Lung (tissue), 12 donors: ENCODE results near the gene WDSUB1. TPM values are rescaled to one million over a fixed set of nuclear protein-coding genes. Genes with fewer than 3 reads are reported as not detected.

Experiments
- ATAC-seq: fragments of 200-7000 bp; cut with Tn5 transposase; one replicate; pipeline ENCODE4 v1.9.1; 2020; ENCODE audit warnings: moderate number of reproducible peaks; ENCODE audit not compliant: insufficient read depth, low FRiP score
- DNase-seq, 3 donors: peaks; one replicate each; pipeline ENCODE4 v3.0.0-alpha.2; 2013 to 2017
- H3K27ac ChIP-seq, 2 donors: one replicate each; pipeline ENCODE4 v1.5.1; 2013; ENCODE audit warnings: mild to moderate bottlenecking in 2 of 2, moderate library complexity in 2 of 2, control low read depth in 1 of 2, inconsistent platforms in 1 of 2, low read depth in 1 of 2, low read length in 1 of 2
- H3K27me3 ChIP-seq, 3 donors: one replicate each; pipeline ENCODE4 v1.5.1; 2013; ENCODE audit warnings: low read length in 2 of 3; ENCODE audit not compliant: control insufficient read depth in 3 of 3, insufficient read depth in 3 of 3
- H3K36me3 ChIP-seq, 4 donors: one replicate each; pipeline ENCODE4 v1.5.1; 2013; ENCODE audit warnings: low read length in 4 of 4, mild to moderate bottlenecking in 1 of 4, moderate library complexity in 1 of 4; ENCODE audit not compliant: control insufficient read depth in 4 of 4, insufficient read depth in 4 of 4
- H3K4me1 ChIP-seq, 5 donors: one replicate each; pipeline ENCODE4 v1.5.1; 2013; ENCODE audit warnings: low read length in 5 of 5, mild to moderate bottlenecking in 2 of 5, moderate library complexity in 1 of 5; ENCODE audit not compliant: control insufficient read depth in 5 of 5, insufficient read depth in 5 of 5
- H3K4me3 ChIP-seq: one replicate; pipeline ENCODE4 v1.5.1; 2013; ENCODE audit warnings: mild to moderate bottlenecking, control low read depth, moderate library complexity
- H3K9ac ChIP-seq, 2 donors: one replicate each; pipeline ENCODE4 v1.5.1; 2013; ENCODE audit warnings: low read length in 2 of 2, control low read depth in 1 of 2; ENCODE audit not compliant: insufficient read depth in 1 of 2
- H3K9me3 ChIP-seq, 4 donors: one replicate each; pipeline ENCODE4 v1.5.1; 2013; ENCODE audit warnings: low read length in 3 of 4, mild to moderate bottlenecking in 1 of 4, moderate library complexity in 1 of 4; ENCODE audit not compliant: control insufficient read depth in 4 of 4, insufficient read depth in 3 of 4
- WGBS, 2 donors: extraction: QIAGEN DNeasy Blood & Tissue Kit; methylation state at CpG; one replicate each; pipeline ENCODE4 v1.1.7; 2013; 5-methylcytosine and 5-hydroxymethylcytosine counted together
- polyA plus RNA-seq, 2 donors: library from polyadenylated mRNA; stranded (reverse); fragments of 200-250 nt; gene quantifications; one replicate each; pipeline ENCODE4 v1.2.1, GENCODE V29; 2013
- total RNA-seq, 2 donors: library from RNA; depleted of rRNA in 1 of 2; stranded (reverse); fragments of >200 nt in 1 of 2; gene quantifications; one replicate each; pipeline ENCODE4 v1.2.1, GENCODE V29; 2014 to 2021
- TF ChIP-seq, protein P1 (sequence below): IDR thresholded peaks from 2 replicates; pipeline ENCODE4 v1.5.1; 2012; ENCODE audit warnings: mild to moderate bottlenecking; ENCODE audit errors: control extremely low read depth, extremely low read depth
- donor health status: control.
- donor health status: control.
- donor health status: Bipolar disorder and iron deficiency.
- donor health status: healthy.
- donor health status: DM: yes; HTN: yes; CAD: no.

The WDSUB1 gene
- total and polyA plus RNA-seq, 4 donors, result 7.7 to 18.3 (median 9.8) TPM

DNA sequence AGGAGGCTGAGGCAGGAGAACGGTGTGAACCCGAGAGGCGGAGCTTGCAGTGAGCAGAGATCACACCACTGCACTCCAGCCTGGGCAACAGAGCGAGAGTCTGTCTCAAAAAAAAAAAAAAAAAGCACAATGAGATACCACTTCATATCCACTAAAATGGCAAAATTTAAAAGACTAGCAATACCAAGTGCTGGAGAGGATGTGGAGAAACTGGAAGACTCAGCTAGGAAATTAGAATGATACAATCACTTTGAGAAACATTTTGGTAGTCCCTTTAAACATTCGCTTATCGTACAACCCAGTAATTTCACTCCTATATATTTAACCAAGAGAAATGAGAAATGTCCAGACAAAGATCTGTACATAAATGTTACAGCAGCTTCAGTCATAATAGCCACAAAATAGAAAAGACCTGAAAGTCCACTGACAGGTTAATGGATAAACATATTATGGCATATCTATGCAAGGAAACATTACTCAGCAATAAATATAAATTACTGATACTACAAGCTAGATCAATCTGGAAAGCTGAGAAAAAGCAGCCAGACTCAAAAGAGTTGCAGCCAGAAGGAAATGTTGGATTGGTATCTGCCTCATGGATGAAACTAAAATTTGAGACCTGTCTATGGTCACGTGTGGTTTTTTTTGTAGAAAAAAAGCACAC is 40.0 kb downstream of the WDSUB1 start:
- Histone ChIP-seq H3K4me1 (peaks cover 0 to 6% (median 0%) of the 10 kb centered on the region in 5 donors), H3K9ac (no peak overlapping the region), H3K27me3 (no peaks in the 10 kb centered on the region), H3K36me3 (peaks cover 0 to 33% (median 18%) of the 10 kb centered on the region in 4 donors), H3K27ac (no peak overlapping the region), H3K9me3 (peaks cover 0 to 2% (median under 1%) of the 10 kb centered on the region in 4 donors), H3K4me3 (no peak overlapping the region)
- no peak for DNase-seq
- no peak for ATAC-seq
- 82 to 88% methylated on average over 7 of the region's 7 CpGs for WGBS, 2 donors
- TF ChIP-seq, protein P1, sequence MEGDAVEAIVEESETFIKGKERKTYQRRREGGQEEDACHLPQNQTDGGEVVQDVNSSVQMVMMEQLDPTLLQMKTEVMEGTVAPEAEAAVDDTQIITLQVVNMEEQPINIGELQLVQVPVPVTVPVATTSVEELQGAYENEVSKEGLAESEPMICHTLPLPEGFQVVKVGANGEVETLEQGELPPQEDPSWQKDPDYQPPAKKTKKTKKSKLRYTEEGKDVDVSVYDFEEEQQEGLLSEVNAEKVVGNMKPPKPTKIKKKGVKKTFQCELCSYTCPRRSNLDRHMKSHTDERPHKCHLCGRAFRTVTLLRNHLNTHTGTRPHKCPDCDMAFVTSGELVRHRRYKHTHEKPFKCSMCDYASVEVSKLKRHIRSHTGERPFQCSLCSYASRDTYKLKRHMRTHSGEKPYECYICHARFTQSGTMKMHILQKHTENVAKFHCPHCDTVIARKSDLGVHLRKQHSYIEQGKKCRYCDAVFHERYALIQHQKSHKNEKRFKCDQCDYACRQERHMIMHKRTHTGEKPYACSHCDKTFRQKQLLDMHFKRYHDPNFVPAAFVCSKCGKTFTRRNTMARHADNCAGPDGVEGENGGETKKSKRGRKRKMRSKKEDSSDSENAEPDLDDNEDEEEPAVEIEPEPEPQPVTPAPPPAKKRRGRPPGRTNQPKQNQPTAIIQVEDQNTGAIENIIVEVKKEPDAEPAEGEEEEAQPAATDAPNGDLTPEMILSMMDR, result no peak

DNA sequence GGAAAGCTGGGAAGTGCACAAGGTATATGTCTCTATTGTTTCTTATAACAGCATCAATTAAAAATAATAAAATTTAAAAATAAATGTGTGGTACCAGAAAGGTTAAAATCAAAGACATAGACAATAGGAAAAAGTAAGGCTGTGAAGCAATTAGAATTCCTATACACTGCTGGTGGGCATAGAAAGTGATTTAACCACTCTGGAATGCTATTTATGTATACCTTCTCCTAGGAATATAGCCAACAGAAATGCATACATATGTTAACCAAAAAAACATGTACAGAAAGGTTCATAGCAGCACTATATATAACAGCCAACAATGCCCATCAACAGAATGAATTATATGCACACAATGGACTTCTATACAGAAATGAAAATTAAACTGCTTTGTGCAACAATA is 43.0 kb downstream of the WDSUB1 start:
- H3K9ac ChIP-seq, result no peak overlapping the region
- ATAC-seq (no peak), DNase-seq (no peak)
- no peak overlapping the region for H3K4me3 ChIP-seq
- H3K27ac ChIP-seq, result no peak overlapping the region
- peaks cover 0 to 2% (median 0%) of the 10 kb centered on the region in 4 donors for H3K9me3 ChIP-seq
- H3K36me3 ChIP-seq, result peaks cover 6 to 54% (median 32%) of the 10 kb centered on the region in 4 donors
- no peaks in the 10 kb centered on the region for H3K27me3 ChIP-seq
- TF ChIP-seq, protein P1, result no peak
- H3K4me1 ChIP-seq, result no peaks in the 10 kb centered on the region

DNA sequence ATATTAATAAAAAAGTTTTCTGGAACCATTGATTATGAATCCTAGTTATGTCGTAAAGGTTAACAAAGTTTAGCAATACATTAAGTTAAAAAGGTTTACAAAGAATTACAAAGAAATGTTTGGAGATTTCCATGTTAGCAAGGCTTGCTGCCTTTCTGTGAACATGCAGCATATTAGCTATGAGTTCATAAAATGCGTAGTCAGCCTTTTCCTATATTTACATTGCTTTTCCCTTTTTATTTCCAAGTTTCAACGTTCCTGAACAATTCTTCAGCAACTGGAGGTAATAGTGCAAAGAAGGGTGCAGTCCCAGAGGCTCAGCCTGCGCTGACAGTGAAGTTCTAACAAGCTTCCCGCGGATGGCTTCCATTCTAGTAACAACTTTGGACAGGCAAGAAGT is 51.6 kb downstream of the WDSUB1 start:
- H3K36me3 ChIP-seq, result peaks cover 19 to 28% (median 23%) of the 10 kb centered on the region in 4 donors
- no peak overlapping the region for H3K4me3 ChIP-seq
- H3K9ac ChIP-seq, result no peak overlapping the region
- TF ChIP-seq, protein P1, result no peak
- H3K4me1 ChIP-seq, result peaks cover 0 to 6% (median 0%) of the 10 kb centered on the region in 5 donors
- 88 to 90% methylated on average over 6 of the region's 6 CpGs for WGBS, 2 donors
- no peak overlapping the region for H3K27ac ChIP-seq
- DNase-seq (no peak), ATAC-seq (no peak)
- H3K27me3 ChIP-seq, result no peaks in the 10 kb centered on the region
- H3K9me3 ChIP-seq, result peaks cover 0 to 3% (median 0%) of the 10 kb centered on the region in 4 donors
